ENCODE data around the gene ARID1B. TPM values are rescaled to one million over a fixed set of nuclear protein-coding genes. Genes with fewer than 3 reads are reported as not detected.

The ARID1B gene
- total and polyA plus RNA-seq, 7 experiments from 2014 or later = 17.5 to 164 (median 139) TPM

DNA sequence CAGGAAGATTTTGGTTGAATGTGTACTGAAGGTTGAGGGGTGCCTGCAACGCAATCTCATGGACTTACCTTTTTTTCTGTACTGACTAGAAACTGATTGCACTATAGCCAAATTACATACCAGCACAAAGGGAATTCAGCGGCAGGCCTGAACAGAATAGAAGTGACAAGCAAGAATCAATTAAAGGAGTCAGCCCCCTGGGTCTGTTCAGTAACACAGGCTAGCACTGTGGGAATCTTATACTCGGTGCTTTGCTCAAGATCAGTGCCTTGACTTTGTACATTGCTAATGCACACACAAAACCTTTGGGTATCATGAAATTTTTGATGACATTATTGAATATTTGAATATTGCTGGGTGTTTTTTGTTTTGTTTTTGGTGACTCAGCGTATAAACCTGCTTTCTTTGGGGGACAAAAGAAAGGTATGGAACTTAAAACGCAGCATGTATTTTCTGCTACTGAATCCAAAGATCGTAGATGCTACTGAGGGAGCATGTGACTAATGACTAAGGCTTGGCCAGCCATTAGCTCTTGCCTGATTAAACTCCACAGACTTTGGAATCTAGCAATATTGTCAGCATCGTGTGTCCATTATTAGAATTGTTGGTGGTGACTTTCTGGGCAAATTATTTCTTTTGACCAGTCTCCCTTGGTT, 236.6 kb downstream of the ARID1B start:
- Mint-ChIP-seq H3K27me3 (no peaks in the 10 kb centered on the region), H3K36me3 (peaks cover 0 to 7% (median 3%) of the 10 kb centered on the region in 5 donors), H3K4me1 (peaks cover 22 to 82% (median 69%) of the 10 kb centered on the region in 7 donors), H3K4me3 (no peak overlapping the region), H3K27ac (peak overlapping the region in 2 of 9 donors; percentile 39 to 51), H3K9me3 (peaks cover 0 to 19% (median 0%) of the 10 kb centered on the region in 11 donors)
- CTCF ChIA-PET = no interaction called here
- H3K4me1 ChIP-seq (ENCODE audit: control insufficient read depth in 2 of 2, insufficient read depth in 2 of 2, low read length in 2 of 2) = peaks cover 0 to 4% of the 10 kb centered on the region in 2 donors
- H3K4me3 ChIP-seq (ENCODE audit: low read length) = no peak overlapping the region
- H3K9me3 ChIP-seq (ENCODE audit: control insufficient read depth in 2 of 3, low read length in 3 of 3) = no peaks in the 10 kb centered on the region
- ATAC-seq (no peak), DNase-seq (no peak)
- intact Hi-C loops (cut with micrococcal nuclease) = no loop called here
- H3K27ac ChIP-seq (ENCODE audit: low read depth, low read length) = no peak overlapping the region
- H3K27me3 ChIP-seq (ENCODE audit: control insufficient read depth in 2 of 2, insufficient read depth in 2 of 2, low read length in 2 of 2) = no peaks in the 10 kb centered on the region
- no peaks in the 10 kb centered on the region for H3K36me3 ChIP-seq (ENCODE audit: control insufficient read depth in 2 of 3, insufficient read depth in 3 of 3, low read length in 3 of 3)
- POLR2A ChIA-PET = no interaction called here

DNA sequence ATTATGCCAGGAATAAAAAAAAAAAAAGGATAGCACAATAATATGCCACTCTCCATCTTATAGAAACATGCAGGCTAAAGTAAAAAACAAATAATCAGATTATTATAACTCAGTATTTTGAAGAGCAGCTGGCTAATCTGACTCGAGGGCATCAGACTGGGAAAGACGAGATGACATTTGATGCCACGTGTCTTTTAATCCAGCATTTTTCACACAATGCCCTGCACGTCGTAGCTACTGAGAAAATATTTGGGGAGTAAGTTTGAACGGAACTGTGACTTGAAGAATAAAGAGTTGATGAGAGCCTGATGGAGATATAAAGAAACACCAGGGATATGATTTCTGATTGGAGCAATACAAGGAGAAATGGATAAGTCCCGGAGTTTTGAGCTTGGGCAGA, 237.7 kb downstream of the ARID1B start:
- H3K36me3 ChIP-seq (ENCODE audit: control insufficient read depth in 2 of 3, insufficient read depth in 3 of 3, low read length in 3 of 3) = no peaks in the 10 kb centered on the region
- H3K9me3 ChIP-seq (ENCODE audit: control insufficient read depth in 2 of 3, low read length in 3 of 3) = no peaks in the 10 kb centered on the region
- no peaks in the 10 kb centered on the region for H3K27me3 ChIP-seq (ENCODE audit: control insufficient read depth in 2 of 2, insufficient read depth in 2 of 2, low read length in 2 of 2)
- no peak overlapping the region for H3K4me3 ChIP-seq (ENCODE audit: low read length)
- Mint-ChIP-seq H3K4me1 (peaks cover 29 to 82% (median 69%) of the 10 kb centered on the region in 7 donors), H3K36me3 (peaks cover 0 to 5% (median 3%) of the 10 kb centered on the region in 5 donors), H3K9me3 (peaks cover 0 to 18% (median 0%) of the 10 kb centered on the region in 11 donors), H3K27ac (peak overlapping the region in 5 of 9 donors; percentile 14 to 66 (median 41)), H3K27me3 (no peaks in the 10 kb centered on the region), H3K4me3 (no peak overlapping the region)
- peaks cover 0 to 15% of the 10 kb centered on the region in 2 donors for H3K4me1 ChIP-seq (ENCODE audit: control insufficient read depth in 2 of 2, insufficient read depth in 2 of 2, low read length in 2 of 2)
- POLR2A ChIA-PET = interaction anchor here (0.8 kb wide), 1 partner anchor 745 kb away, joined by 5 read pairs; no protein-coding TSS in a partner anchor
- CTCF ChIA-PET = interaction anchor here (0.6 kb wide), 1 partner anchor 380 kb away, joined by 5 read pairs; no protein-coding TSS in a partner anchor
- H3K27ac ChIP-seq (ENCODE audit: low read depth, low read length) = no peak overlapping the region
- ATAC-seq (no peak), DNase-seq (no peak)
- intact Hi-C loops (cut with micrococcal nuclease) = loop anchor here in 1 of 2 donors (5.0 kb wide), 1 partner anchor 148 kb away; no protein-coding TSS in a partner anchor

DNA sequence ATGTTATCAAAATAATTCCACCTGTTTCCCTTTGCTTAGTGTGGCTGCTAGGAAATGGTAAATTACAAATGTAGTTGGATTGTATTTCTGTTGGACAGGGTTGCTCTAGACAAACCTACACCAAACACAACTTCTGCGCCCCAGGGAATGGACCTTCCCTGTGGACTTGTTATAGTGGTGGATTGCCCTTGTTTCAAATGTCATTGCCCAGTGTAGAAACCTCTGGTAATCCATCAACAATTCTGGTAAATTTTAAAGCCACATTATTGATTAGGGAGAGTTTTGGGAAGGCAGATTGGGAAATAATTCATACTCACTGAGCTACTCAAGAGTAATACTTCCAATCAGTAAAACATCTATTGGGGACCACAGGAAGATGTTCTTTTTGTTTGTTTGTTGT, 239.8 kb downstream of the ARID1B start:
- Histone ChIP-seq H3K36me3 (ENCODE audit: control insufficient read depth in 2 of 3, insufficient read depth in 3 of 3, low read length in 3 of 3) (peaks cover 0 to 5% (median 0%) of the 10 kb centered on the region in 3 experiments), H3K9me3 (ENCODE audit: control insufficient read depth in 2 of 3, low read length in 3 of 3) (no peaks in the 10 kb centered on the region), H3K4me3 (ENCODE audit: low read length) (no peak overlapping the region), H3K4me1 (ENCODE audit: control insufficient read depth in 2 of 2, insufficient read depth in 2 of 2, low read length in 2 of 2) (peaks cover 5 to 15% of the 10 kb centered on the region in 2 donors), H3K27me3 (ENCODE audit: control insufficient read depth in 2 of 2, insufficient read depth in 2 of 2, low read length in 2 of 2) (no peaks in the 10 kb centered on the region), H3K27ac (ENCODE audit: low read depth, low read length) (no peak overlapping the region)
- ATAC-seq (no peak), DNase-seq (no peak)
- Mint-ChIP-seq H3K4me1 (peaks cover 26 to 82% (median 66%) of the 10 kb centered on the region in 7 donors), H3K9me3 (peaks cover 0 to 1% (median 0%) of the 10 kb centered on the region in 11 donors), H3K36me3 (peaks cover 0 to 1% (median 0%) of the 10 kb centered on the region in 5 donors), H3K4me3 (peak overlapping the region in 1 of 10 donors; percentile 8), H3K27me3 (no peaks in the 10 kb centered on the region), H3K27ac (peak overlapping the region in 5 of 9 donors; percentile 28 to 98 (median 71))
- intact Hi-C loops (cut with micrococcal nuclease) = loop anchor here in 1 of 2 donors (5.0 kb wide), 1 partner anchor 150 kb away; no protein-coding TSS in a partner anchor
- ChIA-PET POLR2A (interaction anchor here (0.5 to 0.7 kb wide), 3 partner anchors 179 to 1261 kb away, joined by 3 to 7 read pairs (median 5); no protein-coding TSS in a partner anchor), CTCF (no interaction called here)

DNA sequence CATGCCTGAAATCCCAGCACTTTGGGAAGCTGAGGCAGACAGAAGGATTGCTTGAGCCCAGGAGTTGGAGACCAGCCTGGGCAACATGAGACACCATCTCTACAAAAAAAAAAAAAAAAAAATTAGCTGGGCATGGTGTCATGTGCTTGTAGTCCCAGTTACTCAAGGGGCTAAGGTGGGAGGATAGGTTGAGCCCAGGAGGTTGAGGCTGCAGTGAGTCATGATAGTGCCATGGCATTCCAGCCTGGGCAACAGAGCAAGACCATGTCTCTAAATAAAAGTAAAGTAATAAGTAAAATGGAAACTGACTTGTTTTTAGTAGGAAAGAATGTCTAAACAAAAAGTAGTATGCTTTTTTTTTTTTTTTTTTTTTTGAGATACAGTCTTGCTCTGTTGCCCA, 240.7 kb downstream of the ARID1B start:
- no peaks in the 10 kb centered on the region for H3K27me3 ChIP-seq (ENCODE audit: control insufficient read depth in 2 of 2, insufficient read depth in 2 of 2, low read length in 2 of 2)
- no peak for ATAC-seq
- POLR2A ChIA-PET = interaction anchor here (0.7 kb wide), 2 partner anchors 152 to 180 kb away, joined by 3 to 5 read pairs; no protein-coding TSS in a partner anchor
- peak overlapping the region in 6 of 9 donors; percentile 22 to 98 (median 86) for H3K27ac Mint-ChIP-seq
- CTCF ChIA-PET = interaction anchor here (0.6 kb wide), 1 partner anchor 128 kb away, joined by 3 read pairs; no protein-coding TSS in a partner anchor
- H3K27ac ChIP-seq (ENCODE audit: low read depth, low read length) = peak overlapping the region; percentile 26
- no peaks in the 10 kb centered on the region for H3K36me3 Mint-ChIP-seq
- H3K9me3 ChIP-seq (ENCODE audit: control insufficient read depth in 2 of 3, low read length in 3 of 3) = no peaks in the 10 kb centered on the region
- no peak overlapping the region for H3K4me3 ChIP-seq (ENCODE audit: low read length)
- H3K4me1 Mint-ChIP-seq = peaks cover 26 to 82% (median 66%) of the 10 kb centered on the region in 7 donors
- H3K9me3 Mint-ChIP-seq = no peaks in the 10 kb centered on the region
- no peaks in the 10 kb centered on the region for H3K27me3 Mint-ChIP-seq
- no peak overlapping the region for H3K4me3 Mint-ChIP-seq
- no peak for DNase-seq
- intact Hi-C loops (cut with micrococcal nuclease) = loop anchor here in 1 of 2 donors (5.0 kb wide), 1 partner anchor 151 kb away; no protein-coding TSS in a partner anchor
- H3K36me3 ChIP-seq (ENCODE audit: control insufficient read depth in 2 of 3, insufficient read depth in 3 of 3, low read length in 3 of 3) = peaks cover 0 to 5% (median 0%) of the 10 kb centered on the region in 3 experiments
- H3K4me1 ChIP-seq (ENCODE audit: control insufficient read depth in 2 of 2, insufficient read depth in 2 of 2, low read length in 2 of 2) = peaks cover 5 to 21% of the 10 kb centered on the region in 2 donors

DNA sequence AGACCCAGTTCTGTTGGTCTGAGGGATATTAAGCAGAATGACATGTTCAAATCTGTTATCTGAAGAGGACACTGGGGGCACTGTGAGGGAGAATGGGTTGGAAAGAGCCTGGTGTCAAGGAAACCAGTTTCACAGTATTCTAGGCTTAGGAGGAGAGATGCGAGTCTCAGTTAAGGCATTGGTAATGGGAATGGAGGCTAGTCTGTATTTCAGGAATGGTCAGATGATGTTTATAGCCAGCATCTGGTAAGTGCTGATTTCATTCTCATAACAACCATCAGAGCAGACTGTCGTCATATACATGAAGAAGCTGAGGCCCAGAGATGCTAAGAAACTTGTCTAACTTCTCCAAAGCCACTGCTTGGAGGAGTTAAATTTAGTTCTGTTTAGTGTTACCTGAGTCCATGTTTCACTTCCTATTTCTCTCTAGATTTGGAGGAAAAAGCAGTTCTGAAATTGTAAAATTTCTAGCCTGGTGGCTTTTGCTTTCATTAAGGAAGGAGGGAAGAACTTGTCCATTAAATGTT, 242.0 kb downstream of the ARID1B start:
- Mint-ChIP-seq H3K9me3 (no peaks in the 10 kb centered on the region), H3K4me3 (peak overlapping the region in 8 of 10 donors; percentile 0 to 95 (median 76)), H3K36me3 (no peaks in the 10 kb centered on the region), H3K27me3 (no peaks in the 10 kb centered on the region), H3K27ac (peak overlapping the region; percentile 74 to 98 (median 90)), H3K4me1 (peaks cover 26 to 85% (median 62%) of the 10 kb centered on the region in 7 donors)
- Histone ChIP-seq H3K36me3 (ENCODE audit: control insufficient read depth in 2 of 3, insufficient read depth in 3 of 3, low read length in 3 of 3) (peaks cover 0 to 5% (median 0%) of the 10 kb centered on the region in 3 experiments), H3K9me3 (ENCODE audit: control insufficient read depth in 2 of 3, low read length in 3 of 3) (no peaks in the 10 kb centered on the region), H3K4me3 (ENCODE audit: low read length) (peak overlapping the region; percentile 11), H3K4me1 (ENCODE audit: control insufficient read depth in 2 of 2, insufficient read depth in 2 of 2, low read length in 2 of 2) (peaks cover 5 to 21% of the 10 kb centered on the region in 2 donors), H3K27me3 (ENCODE audit: control insufficient read depth in 2 of 2, insufficient read depth in 2 of 2, low read length in 2 of 2) (no peaks in the 10 kb centered on the region), H3K27ac (ENCODE audit: low read depth, low read length) (peak overlapping the region; percentile 39)
- DNase-seq = peak in 1 of 9 donors; percentile 15
- intact Hi-C loops (cut with micrococcal nuclease) = loop anchor here in 1 of 2 donors (5.0 kb wide), 1 partner anchor 152 kb away; no protein-coding TSS in a partner anchor
- ChIA-PET POLR2A (interaction anchor here (1.0 to 4.2 kb wide), 3 partner anchors 8 to 240 kb away, joined by 4 to 53 read pairs (median 7); partner anchors contain the start of gene ARID1B), CTCF (no interaction called here)
- no peak for ATAC-seq

DNA sequence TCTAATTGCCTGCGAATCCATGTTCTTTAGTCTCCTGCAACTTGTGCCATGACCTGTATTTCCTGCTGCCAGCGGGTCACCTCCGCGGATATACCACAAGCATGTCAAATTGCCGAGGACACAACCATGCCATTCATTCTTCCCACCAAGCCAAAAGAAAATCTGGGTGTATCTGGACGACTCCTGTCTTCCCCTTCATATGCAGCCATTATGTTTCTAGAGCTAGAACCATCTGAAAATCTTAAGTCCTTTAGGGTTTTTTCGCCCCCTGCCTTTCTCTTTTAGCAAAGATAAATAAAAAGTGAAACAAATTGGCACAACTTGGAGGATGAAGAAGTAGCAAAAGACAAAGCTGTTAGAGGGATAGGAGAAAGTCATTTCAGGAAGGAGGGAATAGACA, 242.6 kb downstream of the ARID1B start:
- H3K4me3 Mint-ChIP-seq = peak overlapping the region; percentile 58 to 95 (median 79)
- Histone ChIP-seq H3K4me1 (ENCODE audit: control insufficient read depth in 2 of 2, insufficient read depth in 2 of 2, low read length in 2 of 2) (peaks cover 5 to 21% of the 10 kb centered on the region in 2 donors), H3K4me3 (ENCODE audit: low read length) (peak overlapping the region; percentile 11), H3K27ac (ENCODE audit: low read depth, low read length) (peak overlapping the region; percentile 39), H3K36me3 (ENCODE audit: control insufficient read depth in 2 of 3, insufficient read depth in 3 of 3, low read length in 3 of 3) (peaks cover 0 to 5% (median 0%) of the 10 kb centered on the region in 3 experiments), H3K27me3 (ENCODE audit: control insufficient read depth in 2 of 2, insufficient read depth in 2 of 2, low read length in 2 of 2) (no peaks in the 10 kb centered on the region), H3K9me3 (ENCODE audit: control insufficient read depth in 2 of 3, low read length in 3 of 3) (no peaks in the 10 kb centered on the region)
- peak overlapping the region; percentile 74 to 98 (median 90) for H3K27ac Mint-ChIP-seq
- H3K36me3 Mint-ChIP-seq = no peaks in the 10 kb centered on the region
- no peaks in the 10 kb centered on the region for H3K9me3 Mint-ChIP-seq
- peaks cover 25 to 84% (median 61%) of the 10 kb centered on the region in 7 donors for H3K4me1 Mint-ChIP-seq
- intact Hi-C loops (cut with micrococcal nuclease) = loop anchor here (2.0 to 10.0 kb wide), 5 partner anchors 152 to 1692 kb away; partner anchors contain the start of genes GTF2H5 (in 1 of the 2) and SERAC1 (in 1 of the 2)
- H3K27me3 Mint-ChIP-seq = no peaks in the 10 kb centered on the region
- POLR2A ChIA-PET = interaction anchor here (0.8 to 4.2 kb wide), 12 partner anchors 9 to 632 kb away, joined by 3 to 53 read pairs (median 6); partner anchors contain the start of gene ARID1B
- ATAC-seq (no peak), DNase-seq (peak in 7 of 9 donors; percentile 4 to 36 (median 19))
- CTCF ChIA-PET = interaction anchor here (1.1 to 2.2 kb wide), 2 partner anchors 15 to 454 kb away, joined by 4 to 5 read pairs; no protein-coding TSS in a partner anchor

All from naive thymus-derived CD4-positive, alpha-beta T cell (primary cell).